GM12878 (cell line): ENCODE measurements around the gene CACNA2D3.

ENCODE experiments used
- CTCF ChIP-seq, 3 experiments: IDR thresholded peaks in 2 of 3; conservative IDR thresholded peaks in 1 of 3; 2 replicates each; pipeline ENCODE4 v1.5.1; 2011; ENCODE audit warnings: low read depth in 3 of 3, low read length in 3 of 3, mild to moderate bottlenecking in 3 of 3, control low read depth in 2 of 3, moderate library complexity in 2 of 3, inconsistent platforms in 1 of 3, mixed read lengths in 1 of 3; ENCODE audit not compliant: control insufficient read depth in 2 of 3, insufficient read depth in 1 of 3; ENCODE audit errors: extremely low read depth in 1 of 3
- FOS ChIP-seq: IDR thresholded peaks from 3 replicates; pipeline ENCODE4 v1.6.1; 2011; ENCODE audit warnings: borderline replicate concordance; ENCODE audit not compliant: insufficient read length; ENCODE audit errors: extremely low read depth
- JUNB ChIP-seq: IDR thresholded peaks from 2 replicates; pipeline ENCODE4 v1.6.1; 2016; ENCODE audit warnings: antibody characterized with exemption, mild to moderate bottlenecking
- NBN ChIP-seq: fragments of 450-650 bp; IDR thresholded peaks from 2 replicates; pipeline ENCODE4 v1.6.1; 2016
- TCF7 ChIP-seq: IDR thresholded peaks from 2 replicates; pipeline ENCODE4 v1.6.1; 2014; ENCODE audit warnings: antibody characterized with exemption, borderline replicate concordance
- TF ChIP-seq, protein P1 (sequence below): IDR thresholded peaks from 2 replicates; pipeline ENCODE4 v1.6.1; 2012; ENCODE audit warnings: low read depth, low read length, improper control_type of control experiment
- TF ChIP-seq, protein P2 (sequence below): fragments of 450-650 bp; IDR thresholded peaks from 2 replicates; pipeline ENCODE4 v1.6.1; 2016; ENCODE audit warnings: mild to moderate bottlenecking, moderate library complexity, borderline replicate concordance

- no peak for TF ChIP-seq FOS
- TF ChIP-seq CTCF (IDR thresholded peaks at IDR 0.05 in 2 of 3, conservative IDR thresholded peaks at IDR 0.05 in 1 of 3; ENCODE audit: control insufficient read depth in 2 of 3, extremely low read depth in 1 of 3, insufficient read depth in 1 of 3, low read depth in 3 of 3, low read length in 3 of 3), result no peak
- TF ChIP-seq JUNB, result no peak
- TF ChIP-seq, protein P1, sequence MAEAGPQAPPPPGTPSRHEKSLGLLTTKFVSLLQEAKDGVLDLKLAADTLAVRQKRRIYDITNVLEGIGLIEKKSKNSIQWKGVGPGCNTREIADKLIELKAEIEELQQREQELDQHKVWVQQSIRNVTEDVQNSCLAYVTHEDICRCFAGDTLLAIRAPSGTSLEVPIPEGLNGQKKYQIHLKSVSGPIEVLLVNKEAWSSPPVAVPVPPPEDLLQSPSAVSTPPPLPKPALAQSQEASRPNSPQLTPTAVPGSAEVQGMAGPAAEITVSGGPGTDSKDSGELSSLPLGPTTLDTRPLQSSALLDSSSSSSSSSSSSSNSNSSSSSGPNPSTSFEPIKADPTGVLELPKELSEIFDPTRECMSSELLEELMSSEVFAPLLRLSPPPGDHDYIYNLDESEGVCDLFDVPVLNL, result no peak
- no peak for TF ChIP-seq NBN
- no peak for TF ChIP-seq TCF7
- TF ChIP-seq, protein P2, sequence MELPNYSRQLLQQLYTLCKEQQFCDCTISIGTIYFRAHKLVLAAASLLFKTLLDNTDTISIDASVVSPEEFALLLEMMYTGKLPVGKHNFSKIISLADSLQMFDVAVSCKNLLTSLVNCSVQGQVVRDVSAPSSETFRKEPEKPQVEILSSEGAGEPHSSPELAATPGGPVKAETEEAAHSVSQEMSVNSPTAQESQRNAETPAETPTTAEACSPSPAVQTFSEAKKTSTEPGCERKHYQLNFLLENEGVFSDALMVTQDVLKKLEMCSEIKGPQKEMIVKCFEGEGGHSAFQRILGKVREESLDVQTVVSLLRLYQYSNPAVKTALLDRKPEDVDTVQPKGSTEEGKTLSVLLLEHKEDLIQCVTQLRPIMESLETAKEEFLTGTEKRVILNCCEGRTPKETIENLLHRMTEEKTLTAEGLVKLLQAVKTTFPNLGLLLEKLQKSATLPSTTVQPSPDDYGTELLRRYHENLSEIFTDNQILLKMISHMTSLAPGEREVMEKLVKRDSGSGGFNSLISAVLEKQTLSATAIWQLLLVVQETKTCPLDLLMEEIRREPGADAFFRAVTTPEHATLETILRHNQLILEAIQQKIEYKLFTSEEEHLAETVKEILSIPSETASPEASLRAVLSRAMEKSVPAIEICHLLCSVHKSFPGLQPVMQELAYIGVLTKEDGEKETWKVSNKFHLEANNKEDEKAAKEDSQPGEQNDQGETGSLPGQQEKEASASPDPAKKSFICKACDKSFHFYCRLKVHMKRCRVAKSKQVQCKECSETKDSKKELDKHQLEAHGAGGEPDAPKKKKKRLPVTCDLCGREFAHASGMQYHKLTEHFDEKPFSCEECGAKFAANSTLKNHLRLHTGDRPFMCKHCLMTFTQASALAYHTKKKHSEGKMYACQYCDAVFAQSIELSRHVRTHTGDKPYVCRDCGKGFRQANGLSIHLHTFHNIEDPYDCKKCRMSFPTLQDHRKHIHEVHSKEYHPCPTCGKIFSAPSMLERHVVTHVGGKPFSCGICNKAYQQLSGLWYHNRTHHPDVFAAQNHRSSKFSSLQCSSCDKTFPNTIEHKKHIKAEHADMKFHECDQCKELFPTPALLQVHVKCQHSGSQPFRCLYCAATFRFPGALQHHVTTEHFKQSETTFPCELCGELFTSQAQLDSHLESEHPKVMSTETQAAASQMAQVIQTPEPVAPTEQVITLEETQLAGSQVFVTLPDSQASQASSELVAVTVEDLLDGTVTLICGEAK, result no peak
These were observed 244.5 kb downstream of the CACNA2D3 start for GRCh38 chr3:54366839-54367238.
